Activated B cell treated with CpG ODN at 0.5 μM for 24 hours (primary cell): ENCODE results near the gene SLC35F4. TPM values are rescaled to one million over a fixed set of nuclear protein-coding genes. Genes with fewer than 3 reads are reported as not detected.

Experiments used
- ATAC-seq: fragments of 200-7000 bp; cut with Tn5 transposase; one replicate; pipeline ENCODE4 v1.10.0; 2021; ENCODE audit warnings: low read depth, mild to moderate bottlenecking, moderate library complexity
- CTCF ChIA-PET: fragments of 350-600 bp; sonication (Branson Sonifier 250); formaldehyde crosslinking; loops from one replicate; lab custom pipeline; 2021; ENCODE audit warnings: antibody characterized with exemption; lab: Charles Lee
- POLR2A ChIA-PET: fragments of 350-600 bp; sonication (Branson Sonifier 250); formaldehyde crosslinking; loops from one replicate; lab custom pipeline; 2021; ENCODE audit warnings: antibody characterized with exemption; lab: Charles Lee
- DNase-seq: peaks from one replicate; pipeline ENCODE4 v3.0.0; 2022
- H3K27ac Mint-ChIP-seq: one replicate; pipeline ENCODE4 v1.8.0; 2020; ENCODE audit warnings: mixed read lengths
- H3K27me3 Mint-ChIP-seq: one replicate; pipeline ENCODE4 v1.8.0; 2021; ENCODE audit warnings: mixed read lengths
- H3K36me3 Mint-ChIP-seq: one replicate; pipeline ENCODE4 v1.8.0; 2021; ENCODE audit warnings: low read depth, mixed read lengths
- H3K4me1 Mint-ChIP-seq: one replicate; pipeline ENCODE4 v1.8.0; 2021; ENCODE audit warnings: mixed read lengths
- H3K4me3 Mint-ChIP-seq: one replicate; pipeline ENCODE4 v1.8.0; 2020; ENCODE audit warnings: mild to moderate bottlenecking, mixed read lengths
- H3K9me3 Mint-ChIP-seq: one replicate; pipeline ENCODE4 v1.8.0; 2020; ENCODE audit warnings: mixed read lengths
- intact Hi-C: fragments of 100-400 bp; cut with micrococcal nuclease; formaldehyde crosslinking; loops from one replicate; pipeline ENCODE4 v1.15.1; 2024
- total RNA-seq: library from RNA; stranded (reverse); gene quantifications from 2 replicates; pipeline ENCODE4 v1.2.3, GENCODE V29; 2022
- TF ChIP-seq, protein P1 (sequence below): fragments of 200-600 bp; IDR thresholded peaks from one replicate; pipeline ENCODE4 v1.8.0; 2022; ENCODE audit warnings: antibody characterized with exemption, mild to moderate bottlenecking

SLC35F4 gene
- total RNA-seq, 1 donor from 2014 or later, result not detected

DNA sequence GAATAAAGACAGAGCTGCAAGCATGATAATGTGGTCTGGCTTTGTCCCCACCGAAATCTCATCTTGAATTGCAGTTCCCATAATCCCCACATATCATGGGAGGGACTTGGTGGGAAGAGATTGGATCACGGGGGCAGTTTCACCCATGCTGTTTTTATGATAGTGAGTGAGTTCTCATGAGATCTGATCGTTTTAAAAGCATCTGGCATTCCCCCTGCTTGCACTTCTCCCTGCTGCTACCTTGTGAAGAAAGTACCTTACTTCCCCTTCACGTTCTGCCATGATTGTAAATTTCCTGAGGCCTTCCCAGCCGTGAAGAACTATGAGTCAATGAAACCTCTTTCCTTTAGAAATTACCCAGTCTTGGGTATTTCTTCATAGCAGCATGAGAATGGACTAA lies 158.7 kb downstream of the SLC35F4 start:
- H3K27ac Mint-ChIP-seq, result no peak overlapping the region
- ChIA-PET CTCF (no interaction called here), POLR2A (no interaction called here)
- peaks cover 3% of the 10 kb centered on the region for H3K9me3 Mint-ChIP-seq
- no peaks in the 10 kb centered on the region for H3K27me3 Mint-ChIP-seq
- H3K4me3 Mint-ChIP-seq, result no peak overlapping the region
- DNase-seq (no peak), ATAC-seq (no peak)
- TF ChIP-seq, protein P1, sequence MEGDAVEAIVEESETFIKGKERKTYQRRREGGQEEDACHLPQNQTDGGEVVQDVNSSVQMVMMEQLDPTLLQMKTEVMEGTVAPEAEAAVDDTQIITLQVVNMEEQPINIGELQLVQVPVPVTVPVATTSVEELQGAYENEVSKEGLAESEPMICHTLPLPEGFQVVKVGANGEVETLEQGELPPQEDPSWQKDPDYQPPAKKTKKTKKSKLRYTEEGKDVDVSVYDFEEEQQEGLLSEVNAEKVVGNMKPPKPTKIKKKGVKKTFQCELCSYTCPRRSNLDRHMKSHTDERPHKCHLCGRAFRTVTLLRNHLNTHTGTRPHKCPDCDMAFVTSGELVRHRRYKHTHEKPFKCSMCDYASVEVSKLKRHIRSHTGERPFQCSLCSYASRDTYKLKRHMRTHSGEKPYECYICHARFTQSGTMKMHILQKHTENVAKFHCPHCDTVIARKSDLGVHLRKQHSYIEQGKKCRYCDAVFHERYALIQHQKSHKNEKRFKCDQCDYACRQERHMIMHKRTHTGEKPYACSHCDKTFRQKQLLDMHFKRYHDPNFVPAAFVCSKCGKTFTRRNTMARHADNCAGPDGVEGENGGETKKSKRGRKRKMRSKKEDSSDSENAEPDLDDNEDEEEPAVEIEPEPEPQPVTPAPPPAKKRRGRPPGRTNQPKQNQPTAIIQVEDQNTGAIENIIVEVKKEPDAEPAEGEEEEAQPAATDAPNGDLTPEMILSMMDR, result no peak
- H3K4me1 Mint-ChIP-seq, result no peaks in the 10 kb centered on the region
- no peaks in the 10 kb centered on the region for H3K36me3 Mint-ChIP-seq
- intact Hi-C loops, result no loop called here

DNA sequence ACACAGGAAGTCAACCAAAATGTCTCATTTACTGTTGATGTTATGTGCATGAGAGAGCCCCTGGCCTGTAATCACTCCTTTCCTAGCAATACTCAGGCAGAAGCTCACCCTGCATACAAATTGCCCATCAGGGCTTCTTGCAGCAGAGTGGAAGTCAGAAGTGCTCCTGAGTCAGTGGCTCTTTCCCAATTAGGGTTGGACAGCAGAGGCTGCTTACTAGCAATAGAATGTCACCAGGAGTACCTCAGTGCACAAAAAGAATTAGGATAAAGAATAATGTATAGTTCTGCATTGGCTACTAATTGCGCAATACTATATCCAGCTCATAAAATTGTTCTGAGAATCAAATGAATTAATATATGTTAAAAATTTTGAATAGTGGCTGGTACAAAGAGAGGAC lies 161.1 kb downstream of the SLC35F4 start:
- Mint-ChIP-seq H3K27me3 (no peaks in the 10 kb centered on the region), H3K36me3 (no peaks in the 10 kb centered on the region), H3K4me1 (no peaks in the 10 kb centered on the region), H3K9me3 (peaks cover 3% of the 10 kb centered on the region), H3K27ac (no peak overlapping the region), H3K4me3 (no peak overlapping the region)
- DNase-seq, result no peak
- TF ChIP-seq, protein P1, result no peak
- CTCF ChIA-PET, result no interaction called here
- no peak for ATAC-seq
- intact Hi-C loops, result no loop called here
- POLR2A ChIA-PET, result no interaction called here

DNA sequence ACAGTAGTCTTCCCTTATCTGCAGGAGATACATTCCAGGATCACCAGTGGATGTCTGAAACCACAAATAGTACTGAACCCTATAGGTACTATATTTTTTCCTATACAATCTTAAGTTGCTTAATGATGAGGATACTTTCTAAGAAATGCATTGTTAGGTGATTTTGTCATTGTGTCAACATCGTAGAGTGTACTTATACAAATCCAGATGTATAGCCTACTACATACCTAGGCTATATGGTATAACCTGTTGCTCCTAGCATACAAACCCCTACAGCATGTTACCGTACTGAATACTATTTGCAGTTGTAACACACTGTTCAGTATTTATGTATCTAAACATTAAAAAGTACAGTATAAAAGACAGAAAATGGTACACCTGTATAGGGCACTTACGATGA lies 165.9 kb downstream of the SLC35F4 start:
- DNase-seq (no peak), ATAC-seq (no peak)
- H3K27ac Mint-ChIP-seq, result no peak overlapping the region
- no peaks in the 10 kb centered on the region for H3K4me1 Mint-ChIP-seq
- ChIA-PET POLR2A (no interaction called here), CTCF (no interaction called here)
- no peaks in the 10 kb centered on the region for H3K27me3 Mint-ChIP-seq
- H3K4me3 Mint-ChIP-seq, result no peak overlapping the region
- H3K9me3 Mint-ChIP-seq, result peaks cover 3% of the 10 kb centered on the region
- TF ChIP-seq, protein P1, result no peak
- no peaks in the 10 kb centered on the region for H3K36me3 Mint-ChIP-seq
- intact Hi-C loops, result no loop called here

DNA sequence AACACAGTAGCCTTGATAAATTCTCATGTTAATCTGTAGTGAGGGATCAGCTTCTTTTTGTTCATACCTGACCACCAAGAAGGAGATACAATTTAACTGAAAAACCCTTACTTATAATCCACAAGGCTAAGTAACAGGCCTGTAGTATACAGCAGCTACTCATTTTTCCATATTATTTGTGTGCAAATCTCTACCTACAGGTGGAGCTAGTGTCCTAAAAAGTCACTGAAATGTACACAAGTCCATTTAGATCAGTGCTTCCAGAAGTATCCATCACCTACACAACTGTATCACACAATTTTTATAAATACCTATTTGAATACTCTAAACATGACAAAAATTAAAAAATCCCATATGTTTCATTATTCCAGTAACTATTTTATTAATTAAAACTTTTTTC lies 173.2 kb downstream of the SLC35F4 start:
- Mint-ChIP-seq H3K27me3 (no peaks in the 10 kb centered on the region), H3K9me3 (peaks cover 6% of the 10 kb centered on the region), H3K27ac (no peak overlapping the region), H3K4me3 (no peak overlapping the region), H3K4me1 (no peaks in the 10 kb centered on the region), H3K36me3 (no peaks in the 10 kb centered on the region)
- ChIA-PET POLR2A (no interaction called here), CTCF (no interaction called here)
- DNase-seq (no peak), ATAC-seq (no peak)
- intact Hi-C loops, result loop anchor here (5.0 kb wide), 1 partner anchor 475 kb away; no protein-coding TSS in a partner anchor
- TF ChIP-seq, protein P1, result no peak

DNA sequence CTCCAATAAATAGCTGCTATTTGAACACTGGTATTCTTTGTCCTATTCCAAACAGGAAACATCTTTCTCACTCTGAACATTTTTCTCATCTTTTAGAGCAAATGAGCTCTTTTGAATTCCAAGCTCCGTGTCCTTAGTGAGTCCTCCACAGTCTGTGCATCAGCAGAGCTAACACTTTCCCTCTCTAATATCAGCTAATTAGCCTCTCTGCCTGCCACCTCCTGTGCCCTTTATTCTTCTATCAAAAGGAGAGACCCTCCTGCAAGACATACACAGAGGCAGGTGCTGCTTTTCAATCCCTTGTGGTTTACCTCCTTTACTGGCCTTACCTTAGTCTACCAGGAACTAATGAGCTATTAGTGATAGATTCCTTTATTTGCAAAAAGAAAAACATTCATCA lies 178.5 kb downstream of the SLC35F4 start:
- ATAC-seq, result no peak
- Mint-ChIP-seq H3K36me3 (no peaks in the 10 kb centered on the region), H3K27ac (no peak overlapping the region), H3K27me3 (no peaks in the 10 kb centered on the region), H3K9me3 (no peaks in the 10 kb centered on the region), H3K4me3 (no peak overlapping the region), H3K4me1 (no peaks in the 10 kb centered on the region)
- intact Hi-C loops, result no loop called here
- ChIA-PET CTCF (no interaction called here), POLR2A (no interaction called here)
- DNase-seq, result no peak
- TF ChIP-seq, protein P1, result no peak
